ENCODE results near the gene FAM174C. TPM values are rescaled to one million over a fixed set of nuclear protein-coding genes. Genes with fewer than 3 reads are reported as not detected.

The FAM174C gene
- total RNA-seq, 1 experiment from 2014 or later: 77.1 TPM

GRCh38 chr19:1270213-1270853, 5.0 kb upstream of the FAM174C start:
- ATAC-seq: no peak
- POLR2A ChIA-PET: interaction anchor here (1.6 to 1.7 kb wide), 3 partner anchors 11 to 225 kb away, joined by 7 to 54 read pairs (median 40); no protein-coding TSS in a partner anchor

More at GRCh38 chr19:1270213-1270853, 5.0 kb upstream of the FAM174C start:
- H3K79me2 ChIP-seq (ENCODE audit: insufficient read depth, low read length): peaks cover 55% of the 10 kb centered on the region
- BruUV-seq (replicated peaks): no TSS peak
- TF ChIP-seq EZH2phosphoT487 (IDR thresholded peaks at IDR 0.05; ENCODE audit: borderline replicate concordance) (no peak), MAX (IDR thresholded peaks at IDR 0.05) (no peak), ATF3 (IDR thresholded peaks at IDR 0.05) (no peak), CEBPB (IDR thresholded peaks at IDR 0.05; ENCODE audit: low read depth) (no peak), YY1 (IDR thresholded peaks at IDR 0.05; ENCODE audit: extremely low read depth, insufficient replicate concordance, low read depth, low read length) (no peak), POLR2A (IDR thresholded peaks at IDR 0.05; ENCODE audit: borderline replicate concordance, extremely low read depth, insufficient read depth, insufficient read length) (no peak), ZBTB33 (IDR thresholded peaks at IDR 0.05; ENCODE audit: extremely low read depth, insufficient replicate concordance, low read length) (no peak), CBX3 (IDR thresholded peaks at IDR 0.05; ENCODE audit: low read depth) (no peak), ELF1 (IDR thresholded peaks at IDR 0.05; ENCODE audit: borderline replicate concordance, low read depth) (no peak), JUND (IDR thresholded peaks at IDR 0.05) (no peak), FOSL1 (IDR thresholded peaks at IDR 0.05; ENCODE audit: low read depth) (no peak), SP1 (IDR thresholded peaks at IDR 0.05; ENCODE audit: low read depth) (no peak), SRF (IDR thresholded peaks at IDR 0.05; ENCODE audit: low read depth) (no peak), SIN3A (IDR thresholded peaks at IDR 0.05; ENCODE audit: low read depth) (no peak), CTCF (IDR thresholded peaks at IDR 0.05 in 2 of 3, conservative IDR thresholded peaks at IDR 0.05 in 1 of 3; ENCODE audit: borderline replicate concordance in 1 of 3, insufficient read depth in 1 of 3, low read depth in 2 of 3, low read length in 2 of 3) (no peak), EGR1 (IDR thresholded peaks at IDR 0.05; ENCODE audit: low read depth) (no peak), REST (IDR thresholded peaks at IDR 0.05; ENCODE audit: low read depth) (no peak), ZNF274 (IDR thresholded peaks at IDR 0.05; ENCODE audit: low read depth, low read length) (no peak), POLR2AphosphoS5 (IDR thresholded peaks at IDR 0.05; ENCODE audit: low read depth, low read length) (no peak), EZH2 (IDR thresholded peaks at IDR 0.05) (no peak)
- DNase-seq (ENCODE audit: low read depth, low spot score): no peak
- CTCF ChIA-PET: no interaction called here
- no peaks in the 10 kb centered on the region for H3K9me2 ChIP-seq (ENCODE audit: insufficient read depth)
- H2AFZ ChIP-seq (ENCODE audit: low read depth, low read length, poor library complexity, severe bottlenecking): no peak overlapping the region
- peaks cover 38 to 79% of the 10 kb centered on the region in 2 experiments for H3K4me1 ChIP-seq (ENCODE audit: control insufficient read depth in 1 of 2, insufficient read depth in 2 of 2, low read length in 2 of 2)
- intact Hi-C loops (cut with micrococcal nuclease): loop anchor here (10.0 kb wide), 1 partner anchor 134 kb away; the partner anchor contains the start of genes DAZAP1 and GAMT
- peak overlapping the region; percentile 98 for H3K9ac ChIP-seq (ENCODE audit: low read length)
- H3K27ac ChIP-seq (ENCODE audit: low read depth, low read length): peak overlapping the region; percentile 100
- no peaks in the 10 kb centered on the region for H4K20me1 ChIP-seq (ENCODE audit: insufficient read depth)
- peak overlapping the region; percentile 85 to 96 for H3K4me3 ChIP-seq (replicated peaks in 1 of 2; ENCODE audit: low read depth in 1 of 2, low read length in 2 of 2)
- RAD21 ChIA-PET (ENCODE audit: low non-redundant PET in 1 of 2, low total read pairs in 2 of 2, uncharacterized antibody in 2 of 2, unreplicated experiment in 2 of 2): no interaction called here
- peaks cover 27 to 33% of the 10 kb centered on the region in 2 experiments; a peak in 3 of 4 replicates for H3K36me3 ChIP-seq (ENCODE audit: control insufficient read depth in 1 of 2, insufficient read depth in 2 of 2, low read length in 2 of 2)
- H3K4me2 ChIP-seq (ENCODE audit: low read length): peak overlapping the region; percentile 100
- no peaks in the 10 kb centered on the region for H3K9me3 ChIP-seq (ENCODE audit: control insufficient read depth in 1 of 2, insufficient read depth in 1 of 2, low read depth in 1 of 2, low read length in 2 of 2)
- H3K27me3 ChIP-seq (ENCODE audit: insufficient read depth, low read length): no peaks in the 10 kb centered on the region
